HL-60 (cell line): ENCODE results near the gene PCYOX1L.
"Not testable (repeated sequence)": the region's sequence is repeated elsewhere in the genome, so short reads cannot be mapped to it uniquely, and the experiment has no call there.

ENCODE experiments used
- DNase-seq, 2 experiments: peaks; one replicate each; pipeline ENCODE4 v3.0.0-alpha.2; 2010 to 2020; ENCODE audit warnings: low read depth in 1 of 2, low spot score in 1 of 2
- H3K27ac ChIP-seq: fragments of 250-450 bp; sonication (Bioruptor Pico); replicated peaks from 2 replicates; pipeline ENCODE4 v1.5.1; 2020; ENCODE audit warnings: mild to moderate bottlenecking, moderate library complexity
- H3K27me3 ChIP-seq: fragments of 250-450 bp; sonication (Bioruptor Pico); 2 replicates; pipeline ENCODE4 v1.5.1; 2021; ENCODE audit warnings: mild to moderate bottlenecking, moderate library complexity; ENCODE audit not compliant: insufficient read depth, poor library complexity, severe bottlenecking
- H3K4me3 ChIP-seq: replicated peaks from 2 replicates; pipeline ENCODE4 v1.5.1; 2011; ENCODE audit warnings: mild to moderate bottlenecking, control low read depth, low read length; ENCODE audit not compliant: insufficient read depth
- GABPA ChIP-seq: IDR thresholded peaks from 2 replicates; pipeline ENCODE4 v1.6.1; 2012; ENCODE audit warnings: low read depth
- POLR2AphosphoS5 ChIP-seq: IDR thresholded peaks from 2 replicates; pipeline ENCODE4 v1.6.1; 2012; ENCODE audit warnings: low read depth
- SPI1 ChIP-seq: IDR thresholded peaks from 2 replicates; pipeline ENCODE4 v1.6.1; 2012; ENCODE audit warnings: low read depth, mild to moderate bottlenecking, borderline replicate concordance
- TF ChIP-seq, protein P1 (sequence below): IDR thresholded peaks from one replicate; pipeline ENCODE4 v1.5.1; 2011; ENCODE audit warnings: low read length, control low read depth, inconsistent platforms; ENCODE audit not compliant: insufficient read depth
- TF ChIP-seq, protein P2 (sequence below): IDR thresholded peaks from 2 replicates; pipeline ENCODE4 v1.6.1; 2012; ENCODE audit warnings: low read depth; ENCODE audit not compliant: insufficient replicate concordance

Gene PCYOX1L

DNA sequence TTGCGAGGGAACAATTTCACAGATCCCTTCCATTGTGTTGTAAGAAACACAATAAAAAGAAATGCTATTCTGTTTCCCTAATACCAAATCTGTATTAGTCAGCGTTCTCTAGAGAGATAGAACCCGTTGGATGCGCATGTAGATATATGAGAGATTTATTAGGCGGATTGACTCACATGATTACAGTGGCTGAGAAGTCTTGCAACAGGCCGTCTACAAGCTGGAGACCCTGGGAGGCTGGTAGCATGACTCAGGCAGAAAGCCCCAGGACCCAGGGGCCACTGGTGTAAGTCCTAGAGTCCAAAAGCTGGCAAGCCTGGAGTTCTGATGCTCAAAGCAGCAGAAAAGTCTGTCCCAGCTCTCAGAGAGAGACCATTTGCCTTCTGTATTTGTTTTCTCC is 39.7 kb downstream of the PCYOX1L start:
- no peaks in the 10 kb centered on the region for H3K27me3 ChIP-seq
- TF ChIP-seq, protein P1, sequence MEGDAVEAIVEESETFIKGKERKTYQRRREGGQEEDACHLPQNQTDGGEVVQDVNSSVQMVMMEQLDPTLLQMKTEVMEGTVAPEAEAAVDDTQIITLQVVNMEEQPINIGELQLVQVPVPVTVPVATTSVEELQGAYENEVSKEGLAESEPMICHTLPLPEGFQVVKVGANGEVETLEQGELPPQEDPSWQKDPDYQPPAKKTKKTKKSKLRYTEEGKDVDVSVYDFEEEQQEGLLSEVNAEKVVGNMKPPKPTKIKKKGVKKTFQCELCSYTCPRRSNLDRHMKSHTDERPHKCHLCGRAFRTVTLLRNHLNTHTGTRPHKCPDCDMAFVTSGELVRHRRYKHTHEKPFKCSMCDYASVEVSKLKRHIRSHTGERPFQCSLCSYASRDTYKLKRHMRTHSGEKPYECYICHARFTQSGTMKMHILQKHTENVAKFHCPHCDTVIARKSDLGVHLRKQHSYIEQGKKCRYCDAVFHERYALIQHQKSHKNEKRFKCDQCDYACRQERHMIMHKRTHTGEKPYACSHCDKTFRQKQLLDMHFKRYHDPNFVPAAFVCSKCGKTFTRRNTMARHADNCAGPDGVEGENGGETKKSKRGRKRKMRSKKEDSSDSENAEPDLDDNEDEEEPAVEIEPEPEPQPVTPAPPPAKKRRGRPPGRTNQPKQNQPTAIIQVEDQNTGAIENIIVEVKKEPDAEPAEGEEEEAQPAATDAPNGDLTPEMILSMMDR = no peak
- TF ChIP-seq SPI1 (no peak), POLR2AphosphoS5 (no peak), GABPA (no peak)
- TF ChIP-seq, protein P2, sequence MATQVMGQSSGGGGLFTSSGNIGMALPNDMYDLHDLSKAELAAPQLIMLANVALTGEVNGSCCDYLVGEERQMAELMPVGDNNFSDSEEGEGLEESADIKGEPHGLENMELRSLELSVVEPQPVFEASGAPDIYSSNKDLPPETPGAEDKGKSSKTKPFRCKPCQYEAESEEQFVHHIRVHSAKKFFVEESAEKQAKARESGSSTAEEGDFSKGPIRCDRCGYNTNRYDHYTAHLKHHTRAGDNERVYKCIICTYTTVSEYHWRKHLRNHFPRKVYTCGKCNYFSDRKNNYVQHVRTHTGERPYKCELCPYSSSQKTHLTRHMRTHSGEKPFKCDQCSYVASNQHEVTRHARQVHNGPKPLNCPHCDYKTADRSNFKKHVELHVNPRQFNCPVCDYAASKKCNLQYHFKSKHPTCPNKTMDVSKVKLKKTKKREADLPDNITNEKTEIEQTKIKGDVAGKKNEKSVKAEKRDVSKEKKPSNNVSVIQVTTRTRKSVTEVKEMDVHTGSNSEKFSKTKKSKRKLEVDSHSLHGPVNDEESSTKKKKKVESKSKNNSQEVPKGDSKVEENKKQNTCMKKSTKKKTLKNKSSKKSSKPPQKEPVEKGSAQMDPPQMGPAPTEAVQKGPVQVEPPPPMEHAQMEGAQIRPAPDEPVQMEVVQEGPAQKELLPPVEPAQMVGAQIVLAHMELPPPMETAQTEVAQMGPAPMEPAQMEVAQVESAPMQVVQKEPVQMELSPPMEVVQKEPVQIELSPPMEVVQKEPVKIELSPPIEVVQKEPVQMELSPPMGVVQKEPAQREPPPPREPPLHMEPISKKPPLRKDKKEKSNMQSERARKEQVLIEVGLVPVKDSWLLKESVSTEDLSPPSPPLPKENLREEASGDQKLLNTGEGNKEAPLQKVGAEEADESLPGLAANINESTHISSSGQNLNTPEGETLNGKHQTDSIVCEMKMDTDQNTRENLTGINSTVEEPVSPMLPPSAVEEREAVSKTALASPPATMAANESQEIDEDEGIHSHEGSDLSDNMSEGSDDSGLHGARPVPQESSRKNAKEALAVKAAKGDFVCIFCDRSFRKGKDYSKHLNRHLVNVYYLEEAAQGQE = no peak
- no peak overlapping the region for H3K4me3 ChIP-seq
- no peak for DNase-seq
- H3K27ac ChIP-seq = no peak overlapping the region

DNA sequence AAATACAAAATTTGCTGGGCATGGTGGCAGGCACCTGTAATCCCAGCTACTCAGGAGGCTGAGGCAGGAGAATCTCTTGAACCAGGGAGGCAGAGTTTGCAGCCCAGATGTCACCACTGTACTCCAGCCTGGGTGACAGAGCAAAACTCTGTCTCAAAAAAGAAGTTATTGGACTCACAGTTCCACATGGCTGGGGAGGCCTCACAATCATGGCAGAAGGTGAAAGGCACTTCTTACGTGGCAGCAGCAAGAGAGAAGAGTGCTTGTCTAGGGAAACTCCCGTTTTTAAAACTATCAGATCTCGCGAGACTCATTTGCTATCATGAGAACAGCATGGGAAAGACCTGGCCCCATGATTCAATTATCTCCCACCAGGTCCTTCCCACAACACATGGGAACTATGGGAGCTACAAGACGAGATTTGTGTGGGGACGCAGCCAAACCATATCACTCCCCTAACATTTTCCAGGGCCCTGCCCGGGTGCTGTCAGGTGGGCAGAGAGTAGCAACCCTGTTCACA is 41.0 kb downstream of the PCYOX1L start:
- DNase-seq, H3K4me3 ChIP-seq, H3K27me3 ChIP-seq: not testable (repeated sequence)

DNA sequence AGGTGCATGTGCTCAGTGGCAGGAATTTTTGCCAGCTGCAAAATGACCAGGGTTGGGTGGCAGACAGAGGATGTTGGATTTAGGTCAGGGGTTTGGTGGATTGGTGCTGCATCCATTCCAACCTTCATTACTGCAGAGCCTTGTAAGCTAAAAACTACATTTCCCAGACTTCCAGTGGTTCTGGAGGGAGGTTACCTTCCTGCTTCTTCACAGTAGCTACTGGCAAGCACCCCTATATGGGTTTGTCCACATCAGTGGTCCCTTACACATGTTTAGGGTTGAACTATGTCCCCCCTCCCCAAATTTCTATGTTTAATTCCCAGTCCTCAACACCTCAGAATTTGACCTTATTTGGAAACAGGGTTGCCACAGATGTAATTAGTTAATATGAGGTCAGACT is 41.9 kb downstream of the PCYOX1L start:
- TF ChIP-seq GABPA (no peak), POLR2AphosphoS5 (no peak)
- H3K27ac ChIP-seq = no peak overlapping the region
- no peak for DNase-seq

More for the DNA sequence above, 41.0 kb downstream of the PCYOX1L start:
- not testable (repeated sequence) for H3K27ac ChIP-seq

DNA sequence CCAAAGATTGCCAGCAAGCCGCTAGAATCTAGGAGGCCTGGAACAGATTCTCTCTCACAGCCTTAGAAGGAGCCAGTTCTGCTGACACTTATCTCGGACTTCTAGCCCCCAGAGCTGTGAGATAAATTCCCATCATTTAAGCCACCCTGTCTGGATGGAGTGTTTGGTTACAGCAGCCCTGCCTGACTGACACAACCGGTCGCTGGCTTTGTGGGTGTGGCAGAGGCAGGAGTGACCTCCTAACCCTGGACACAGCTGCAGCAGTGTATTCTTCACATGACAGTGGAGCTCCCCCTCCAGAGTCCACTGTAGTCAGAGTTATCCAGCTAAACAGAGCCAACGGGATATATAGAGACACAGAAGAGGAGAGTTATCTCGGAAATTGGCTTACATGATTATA is 42.5 kb downstream of the PCYOX1L start:
- TF ChIP-seq POLR2AphosphoS5 = no peak
- no peak overlapping the region for H3K27ac ChIP-seq
- no peak for DNase-seq
- H3K4me3 ChIP-seq = no peak overlapping the region
- no peaks in the 10 kb centered on the region for H3K27me3 ChIP-seq

More for the DNA sequence above, 41.9 kb downstream of the PCYOX1L start:
- H3K4me3 ChIP-seq = no peak overlapping the region
- no peaks in the 10 kb centered on the region for H3K27me3 ChIP-seq

DNA sequence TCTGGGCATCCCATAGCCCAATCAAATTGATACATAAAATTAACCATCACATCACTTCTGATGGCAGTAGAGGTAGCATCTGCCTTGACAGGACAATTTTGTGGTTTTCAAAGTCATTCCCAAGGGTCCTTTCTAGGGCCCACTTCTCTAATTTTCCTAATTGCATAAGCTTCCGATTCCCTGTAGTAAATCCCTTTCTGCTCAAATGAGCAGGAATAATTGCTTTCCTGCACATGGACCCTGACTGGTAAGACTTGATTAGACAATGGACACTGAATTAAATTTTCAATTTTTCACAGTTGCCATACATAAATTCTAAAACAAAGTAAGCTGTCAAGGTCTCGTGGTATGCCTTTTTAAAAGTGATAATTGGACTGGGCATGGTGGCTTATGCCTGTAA is 43.2 kb downstream of the PCYOX1L start:
- TF ChIP-seq SPI1 = no peak
- no peak for TF ChIP-seq GABPA
- TF ChIP-seq POLR2AphosphoS5 = no peak
- TF ChIP-seq, protein P1 = no peak
- TF ChIP-seq, protein P2 = no peak
- DNase-seq = no peak

More for the DNA sequence above, 43.2 kb downstream of the PCYOX1L start:
- Histone ChIP-seq H3K27ac (no peak overlapping the region), H3K27me3 (no peaks in the 10 kb centered on the region), H3K4me3 (no peak overlapping the region)
